ENCODE results near the gene CDH24.

DNA sequence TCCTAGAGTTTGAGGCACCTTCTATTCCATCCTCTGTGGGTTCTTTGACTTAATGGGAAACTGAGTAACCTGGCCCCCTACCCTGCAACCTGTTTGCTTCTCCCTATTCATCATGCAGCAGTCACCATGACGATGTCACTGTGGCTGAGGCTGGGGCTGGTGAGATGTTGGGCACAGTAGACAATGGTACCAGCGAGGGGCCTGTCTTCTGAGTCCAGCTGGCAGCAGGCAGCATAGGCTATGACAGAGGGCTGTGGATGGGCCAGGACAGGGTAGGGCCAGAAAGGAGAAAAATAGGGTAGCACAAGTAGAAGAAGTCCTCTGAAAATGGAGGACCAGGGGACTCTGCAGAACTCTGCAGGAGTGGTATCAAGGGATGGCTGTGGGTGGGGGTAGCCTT is 45.5 kb upstream of the CDH24 start:
- TF ChIP-seq, protein P1, sequence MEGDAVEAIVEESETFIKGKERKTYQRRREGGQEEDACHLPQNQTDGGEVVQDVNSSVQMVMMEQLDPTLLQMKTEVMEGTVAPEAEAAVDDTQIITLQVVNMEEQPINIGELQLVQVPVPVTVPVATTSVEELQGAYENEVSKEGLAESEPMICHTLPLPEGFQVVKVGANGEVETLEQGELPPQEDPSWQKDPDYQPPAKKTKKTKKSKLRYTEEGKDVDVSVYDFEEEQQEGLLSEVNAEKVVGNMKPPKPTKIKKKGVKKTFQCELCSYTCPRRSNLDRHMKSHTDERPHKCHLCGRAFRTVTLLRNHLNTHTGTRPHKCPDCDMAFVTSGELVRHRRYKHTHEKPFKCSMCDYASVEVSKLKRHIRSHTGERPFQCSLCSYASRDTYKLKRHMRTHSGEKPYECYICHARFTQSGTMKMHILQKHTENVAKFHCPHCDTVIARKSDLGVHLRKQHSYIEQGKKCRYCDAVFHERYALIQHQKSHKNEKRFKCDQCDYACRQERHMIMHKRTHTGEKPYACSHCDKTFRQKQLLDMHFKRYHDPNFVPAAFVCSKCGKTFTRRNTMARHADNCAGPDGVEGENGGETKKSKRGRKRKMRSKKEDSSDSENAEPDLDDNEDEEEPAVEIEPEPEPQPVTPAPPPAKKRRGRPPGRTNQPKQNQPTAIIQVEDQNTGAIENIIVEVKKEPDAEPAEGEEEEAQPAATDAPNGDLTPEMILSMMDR (IDR thresholded peaks at IDR 0.05; ENCODE audit: extremely low read depth in 1 of 2, insufficient read depth in 1 of 2, low read depth in 1 of 2, low read length in 2 of 2), result no peak
- TF ChIP-seq POLR2AphosphoS5 (IDR thresholded peaks at IDR 0.05; ENCODE audit: insufficient read depth, low read depth, low read length) (no peak), GATA2 (IDR thresholded peaks at IDR 0.05; ENCODE audit: insufficient read depth, insufficient read length, low read depth, low read length) (no peak), POLR2A (IDR thresholded peaks at IDR 0.05; ENCODE audit: low read depth, low read length) (no peak), EZH2 (IDR thresholded peaks at IDR 0.05; ENCODE audit: borderline replicate concordance, low read depth, low read length, severe bottlenecking) (no peak)
